CD14-positive monocyte (primary cell): ENCODE data around the gene IBA57. TPM values are rescaled to one million over a fixed set of nuclear protein-coding genes. Genes with fewer than 3 reads are reported as not detected.
A peak's percentile ranks its signal among the peaks of the same experiment; 100 is the strongest.

Experiments used
- DNase-seq, 3 donors: peaks; one replicate each; pipeline ENCODE4 v3.0.0-alpha.2; 2011 to 2022
- H2AFZ ChIP-seq: 2 replicates; pipeline ENCODE4 v1.6.0; 2012; ENCODE audit warnings: mild to moderate bottlenecking, low read depth, low read length, inconsistent platforms; ENCODE audit not compliant: insufficient read depth, poor library complexity, severe bottlenecking
- H3K27ac ChIP-seq, 2 donors: 1 replicate in 1 of 2; 2 replicates in 1 of 2; pipeline ENCODE4 v1.5.1; 2012 to 2013; ENCODE audit warnings: low read length in 2 of 2, control low read depth in 1 of 2, inconsistent platforms in 1 of 2, low read depth in 1 of 2, mild to moderate bottlenecking in 1 of 2
- H3K27me3 ChIP-seq, 2 donors: one replicate each; pipeline versions ENCODE4 v1.6.0 to v1.6.1; 2011 to 2013; ENCODE audit warnings: low read length in 2 of 2; ENCODE audit not compliant: control insufficient read depth in 2 of 2, insufficient read depth in 2 of 2
- H3K36me3 ChIP-seq, 2 donors: replicated peaks in 1 of 2; 1 replicate in 1 of 2; 2 replicates in 1 of 2; pipeline versions ENCODE4 v1.5.1 to v1.6.1; 2012 to 2013; ENCODE audit warnings: low read length in 2 of 2, control low read depth in 1 of 2, inconsistent platforms in 1 of 2, mild to moderate bottlenecking in 1 of 2; ENCODE audit not compliant: insufficient read depth in 2 of 2, control insufficient read depth in 1 of 2
- H3K4me1 ChIP-seq, 2 donors: 1 replicate in 1 of 2; 2 replicates in 1 of 2; pipeline versions ENCODE4 v1.5.1 to v1.6.1; 2012 to 2013; ENCODE audit warnings: low read length in 2 of 2, control low read depth in 1 of 2, inconsistent platforms in 1 of 2, mild to moderate bottlenecking in 1 of 2, moderate library complexity in 1 of 2; ENCODE audit not compliant: insufficient read depth in 2 of 2, control insufficient read depth in 1 of 2
- H3K4me2 ChIP-seq: replicated peaks from 2 replicates; pipeline ENCODE3; 2012; ENCODE audit warnings: low read length, moderate library complexity, mild to moderate bottlenecking; ENCODE audit not compliant: poor library complexity, severe bottlenecking; ENCODE audit errors: extremely low read depth
- H3K4me3 ChIP-seq, 3 experiments: fragments of 200-600 bp in 1 of 3; sonication (generic) in 1 of 3; replicated peaks in 1 of 3; 1 replicate in 2 of 3; 2 replicates in 1 of 3; pipeline ENCODE4 v1.5.1; 2011 to 2013; ENCODE audit warnings: low read length in 3 of 3, mild to moderate bottlenecking in 3 of 3, control low read depth in 2 of 3, low read depth in 2 of 3, inconsistent platforms in 1 of 3, moderate library complexity in 1 of 3
- H3K79me2 ChIP-seq: 2 replicates; pipeline ENCODE4 v1.6.0; 2012; ENCODE audit warnings: mild to moderate bottlenecking, control low read depth, inconsistent platforms, low read length, moderate library complexity; ENCODE audit not compliant: insufficient read depth
- H3K9ac ChIP-seq: 2 replicates; pipeline ENCODE4 v1.6.0; 2017; ENCODE audit warnings: low read length, mild to moderate bottlenecking; ENCODE audit not compliant: insufficient read depth, poor library complexity, severe bottlenecking
- H3K9me3 ChIP-seq, 2 donors: replicated peaks in 1 of 2; 1 replicate in 1 of 2; 2 replicates in 1 of 2; pipeline versions ENCODE4 v1.5.1 to v1.6.1; 2012 to 2013; ENCODE audit warnings: low read length in 2 of 2, control low read depth in 1 of 2; ENCODE audit not compliant: control insufficient read depth in 1 of 2, insufficient read depth in 1 of 2
- H4K20me1 ChIP-seq: 2 replicates; pipeline ENCODE4 v1.6.0; 2012; ENCODE audit warnings: mild to moderate bottlenecking, low read length, control low read depth, moderate library complexity; ENCODE audit not compliant: insufficient read depth
- H3K27ac Mint-ChIP-seq, 7 donors: one replicate each; pipeline ENCODE4 v1.8.0; 2020; ENCODE audit warnings: mild to moderate bottlenecking in 7 of 7, mixed read lengths in 7 of 7, moderate library complexity in 6 of 7, inconsistent platforms in 2 of 7
- H3K27me3 Mint-ChIP-seq, 3 donors: one replicate each; pipeline ENCODE4 v1.8.0; 2021 to 2022; ENCODE audit warnings: low read depth in 3 of 3, mild to moderate bottlenecking in 3 of 3, mixed read lengths in 3 of 3, moderate library complexity in 3 of 3, inconsistent platforms in 1 of 3
- H3K36me3 Mint-ChIP-seq, 2 donors: one replicate each; pipeline ENCODE4 v1.8.0; 2020; ENCODE audit warnings: mixed read lengths in 2 of 2, inconsistent platforms in 1 of 2, mild to moderate bottlenecking in 1 of 2
- H3K4me1 Mint-ChIP-seq: one replicate; pipeline ENCODE4 v1.8.0; 2020; ENCODE audit warnings: mild to moderate bottlenecking, mixed read lengths
- H3K4me3 Mint-ChIP-seq, 2 donors: one replicate each; pipeline ENCODE4 v1.8.0; 2020; ENCODE audit warnings: mild to moderate bottlenecking in 2 of 2, mixed read lengths in 2 of 2, moderate library complexity in 1 of 2
- H3K9me3 Mint-ChIP-seq, 7 donors: one replicate each; pipeline ENCODE4 v1.8.0; 2020 to 2022; ENCODE audit warnings: mixed read lengths in 7 of 7, mild to moderate bottlenecking in 6 of 7, moderate library complexity in 6 of 7, inconsistent platforms in 2 of 7
- WGBS: methylation state at CpG from one replicate; pipeline ENCODE4 v1.1.5; 2013; ENCODE audit warnings: missing lambda C conversion rate; ENCODE audit not compliant: insufficient coverage; 5-methylcytosine and 5-hydroxymethylcytosine counted together
- intact Hi-C, 2 donors: fragments of 100-400 bp; cut with micrococcal nuclease; formaldehyde crosslinking; loops; one replicate each; pipeline versions ENCODE4 v1.15.0 to v1.15.1; 2023
- polyA plus RNA-seq, 3 donors: library from polyadenylated mRNA; depleted of rRNA in 1 of 3; unstranded in 2 of 3; stranded (reverse) in 1 of 3; fragments of 300-500 nt in 2 of 3; fragments of >200 nt in 1 of 3; fragmentation: Illumina TruSeq in 2 of 3; gene quantifications; 1 replicate in 2 of 3; 2 replicates in 1 of 3; pipeline ENCODE4 v1.2.3, GENCODE V29; 2012 to 2021
- TF ChIP-seq, protein P1 (sequence below): fragments of 200-600 bp; IDR thresholded peaks from one replicate; pipeline ENCODE4 v1.8.0; 2022; ENCODE audit warnings: antibody characterized with exemption, mild to moderate bottlenecking

Gene IBA57
- polyA plus RNA-seq, 3 donors = 1.6 to 2.1 (median 1.7) TPM

- no peaks in the 10 kb centered on the region for H3K36me3 ChIP-seq
- H3K4me1 ChIP-seq = peaks cover 4 to 8% of the 10 kb centered on the region in 2 donors
- TF ChIP-seq, protein P1, sequence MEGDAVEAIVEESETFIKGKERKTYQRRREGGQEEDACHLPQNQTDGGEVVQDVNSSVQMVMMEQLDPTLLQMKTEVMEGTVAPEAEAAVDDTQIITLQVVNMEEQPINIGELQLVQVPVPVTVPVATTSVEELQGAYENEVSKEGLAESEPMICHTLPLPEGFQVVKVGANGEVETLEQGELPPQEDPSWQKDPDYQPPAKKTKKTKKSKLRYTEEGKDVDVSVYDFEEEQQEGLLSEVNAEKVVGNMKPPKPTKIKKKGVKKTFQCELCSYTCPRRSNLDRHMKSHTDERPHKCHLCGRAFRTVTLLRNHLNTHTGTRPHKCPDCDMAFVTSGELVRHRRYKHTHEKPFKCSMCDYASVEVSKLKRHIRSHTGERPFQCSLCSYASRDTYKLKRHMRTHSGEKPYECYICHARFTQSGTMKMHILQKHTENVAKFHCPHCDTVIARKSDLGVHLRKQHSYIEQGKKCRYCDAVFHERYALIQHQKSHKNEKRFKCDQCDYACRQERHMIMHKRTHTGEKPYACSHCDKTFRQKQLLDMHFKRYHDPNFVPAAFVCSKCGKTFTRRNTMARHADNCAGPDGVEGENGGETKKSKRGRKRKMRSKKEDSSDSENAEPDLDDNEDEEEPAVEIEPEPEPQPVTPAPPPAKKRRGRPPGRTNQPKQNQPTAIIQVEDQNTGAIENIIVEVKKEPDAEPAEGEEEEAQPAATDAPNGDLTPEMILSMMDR = no peak
- no peak for DNase-seq
- H3K27me3 ChIP-seq = no peaks in the 10 kb centered on the region
- H3K4me2 ChIP-seq = no peak overlapping the region
- peaks cover 0 to 3% of the 10 kb centered on the region in 2 donors for H3K9me3 ChIP-seq
- Mint-ChIP-seq H3K4me3 (no peak overlapping the region), H3K4me1 (peaks cover 8% of the 10 kb centered on the region), H3K36me3 (no peaks in the 10 kb centered on the region), H3K27me3 (peaks cover 10 to 16% (median 14%) of the 10 kb centered on the region in 3 donors), H3K27ac (no peak overlapping the region), H3K9me3 (peaks cover 0 to 5% (median 3%) of the 10 kb centered on the region in 7 donors)
- no peak overlapping the region for H3K4me3 ChIP-seq
- no peak overlapping the region for H3K9ac ChIP-seq
- no peaks in the 10 kb centered on the region for H4K20me1 ChIP-seq
- no peak overlapping the region for H3K27ac ChIP-seq
- WGBS = 100% methylated on average over 2 of the region's 2 CpGs
- H2AFZ ChIP-seq = no peak overlapping the region
- no peaks in the 10 kb centered on the region for H3K79me2 ChIP-seq
- intact Hi-C loops = loop anchor here in 1 of 2 donors (5.0 kb wide), 1 partner anchor 46 kb away; no protein-coding TSS in a partner anchor
Measured at GRCh38 chr1:228123505-228123904, 42.1 kb upstream of the IBA57 start.

DNA sequence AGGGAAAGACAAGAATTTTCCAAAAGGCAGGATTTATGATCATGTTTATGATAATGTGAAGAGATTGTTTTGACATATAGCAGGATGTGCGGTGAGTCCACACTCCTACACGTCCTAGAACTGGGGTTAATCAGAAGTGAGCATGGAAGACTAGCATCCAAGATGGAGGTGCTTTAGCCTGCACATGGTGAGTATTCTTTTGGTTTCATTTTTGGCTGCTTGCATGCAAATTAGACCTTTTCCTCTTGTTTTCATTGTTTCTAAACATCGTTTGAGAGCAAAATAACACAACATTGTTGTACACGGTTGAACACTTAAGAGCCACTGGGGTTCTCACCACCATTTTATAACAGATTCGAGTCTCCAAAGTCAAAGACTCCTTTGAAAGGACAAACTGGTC, 40.4 kb upstream of the IBA57 start:
- Histone ChIP-seq H3K9ac (no peak overlapping the region), H2AFZ (no peak overlapping the region), H3K4me3 (no peak overlapping the region), H4K20me1 (no peaks in the 10 kb centered on the region), H3K27ac (no peak overlapping the region), H3K79me2 (no peaks in the 10 kb centered on the region), H3K27me3 (no peaks in the 10 kb centered on the region), H3K9me3 (no peaks in the 10 kb centered on the region), H3K4me1 (peaks cover 4 to 8% of the 10 kb centered on the region in 2 donors), H3K4me2 (no peak overlapping the region), H3K36me3 (no peaks in the 10 kb centered on the region)
- H3K9me3 Mint-ChIP-seq = no peaks in the 10 kb centered on the region
- DNase-seq = no peak
- peaks cover 8% of the 10 kb centered on the region for H3K4me1 Mint-ChIP-seq
- no peaks in the 10 kb centered on the region for H3K36me3 Mint-ChIP-seq
- H3K27ac Mint-ChIP-seq = peak overlapping the region in 1 of 7 donors; percentile 15
- TF ChIP-seq, protein P1 = no peak
- intact Hi-C loops = no loop called here
- peaks cover 10 to 18% (median 16%) of the 10 kb centered on the region in 3 donors for H3K27me3 Mint-ChIP-seq
- no peak overlapping the region for H3K4me3 Mint-ChIP-seq
- WGBS = 84% methylated on average over 5 of the region's 5 CpGs
